ENCODE measurements around the gene KSR2. TPM values are rescaled to one million over a fixed set of nuclear protein-coding genes. Genes with fewer than 3 reads are reported as not detected.
A peak's percentile ranks its signal among the peaks of the same experiment; 100 is the strongest.

KSR2 gene
- total and polyA plus RNA-seq, 10 of the 15 experiments (the other 5 are each of a cell fraction or from before 2014, with no cell fraction given): under 0.01 to 1.5 (median 0.01) TPM; not detected in 3

DNA sequence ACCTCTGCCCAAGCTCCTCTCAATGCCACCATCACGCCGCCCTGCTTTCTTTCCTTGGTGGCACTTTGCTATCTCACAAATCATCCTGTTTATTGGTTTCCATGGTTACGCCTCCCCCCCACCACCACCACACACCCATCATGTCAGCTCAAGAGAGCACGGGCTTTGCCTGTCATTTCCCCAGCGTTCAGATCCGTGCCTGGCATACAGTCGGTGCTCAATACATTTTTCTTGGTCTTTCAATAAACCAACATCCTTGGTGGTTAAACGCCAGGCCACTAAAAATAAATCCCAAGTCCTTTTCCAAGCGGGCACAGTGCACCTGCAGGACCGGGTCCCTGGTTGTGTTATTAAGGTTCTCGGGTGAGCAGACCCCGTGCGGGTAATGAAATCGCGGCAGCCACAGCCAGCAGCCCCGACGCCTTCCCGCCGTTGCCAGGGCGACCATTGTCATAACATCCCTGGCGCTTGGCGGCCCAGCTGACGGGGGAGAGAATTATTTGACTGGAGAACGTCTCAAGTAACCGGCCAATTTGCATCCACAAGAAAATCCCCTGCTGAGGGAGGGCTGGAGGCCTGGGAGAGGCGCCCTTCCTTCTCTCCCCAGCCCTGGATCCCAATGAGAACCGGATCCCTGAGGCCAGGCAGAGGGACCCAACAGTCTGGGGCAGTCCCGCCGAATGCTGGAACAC lies 92.9 kb downstream of the KSR2 start:
- BruUV-seq (replicated peaks): no TSS peak
- CTCF ChIA-PET: interaction anchor here (0.7 to 8.1 kb wide), 22 partner anchors 8 to 625 kb away, joined by 3 to 111 read pairs (median 5); partner anchors contain the start of genes RFC5 and SUDS3
- no peaks in the 10 kb centered on the region for H3K4me1 ChIP-seq (ENCODE audit: control insufficient read depth, insufficient read depth, low read length)
- no peaks in the 10 kb centered on the region for H4K20me1 ChIP-seq (ENCODE audit: control insufficient read depth, insufficient read depth)
- H3K9me3 ChIP-seq (replicated peaks; ENCODE audit: control insufficient read depth, insufficient read depth, low read length): no peaks in the 10 kb centered on the region
- intact Hi-C loops (cut with micrococcal nuclease; ENCODE audit: unreplicated experiment): loop anchor here (1.0 to 10.0 kb wide), 5 partner anchors 141 to 501 kb away; partner anchors contain the start of genes PEBP1, RFC5 and SUDS3
- 13% methylated on average over 29 of the region's 29 CpGs for WGBS (ENCODE audit: insufficient coverage, insufficient replicate concordance, low lambda C conversion rate, missing lambda C conversion rate)
- peak overlapping the region; percentile 34; the same call in 1 of the 2 replicates for H3K4me2 ChIP-seq (ENCODE audit: control insufficient read depth, insufficient read depth)
- DNase-seq (ENCODE audit: low read depth, low spot score) (no peak), ATAC-seq (peak; percentile 79), FAIRE-seq (no peak)
- TF ChIP-seq NFXL1 (IDR thresholded peaks at IDR 0.05; ENCODE audit: borderline replicate concordance): no peak
- no peak for TF ChIP-seq IRF4 (IDR thresholded peaks at IDR 0.05; ENCODE audit: low read depth, low read length)
- TF ChIP-seq TARDBP (IDR thresholded peaks at IDR 0.05; ENCODE audit: borderline replicate concordance): no peak
- TF ChIP-seq SIN3A (IDR thresholded peaks at IDR 0.05; ENCODE audit: low read depth, low read length): 0 out of 2 replicates have a peak, but pooled peaks have one; percentile 73
- TF ChIP-seq, protein P1, sequence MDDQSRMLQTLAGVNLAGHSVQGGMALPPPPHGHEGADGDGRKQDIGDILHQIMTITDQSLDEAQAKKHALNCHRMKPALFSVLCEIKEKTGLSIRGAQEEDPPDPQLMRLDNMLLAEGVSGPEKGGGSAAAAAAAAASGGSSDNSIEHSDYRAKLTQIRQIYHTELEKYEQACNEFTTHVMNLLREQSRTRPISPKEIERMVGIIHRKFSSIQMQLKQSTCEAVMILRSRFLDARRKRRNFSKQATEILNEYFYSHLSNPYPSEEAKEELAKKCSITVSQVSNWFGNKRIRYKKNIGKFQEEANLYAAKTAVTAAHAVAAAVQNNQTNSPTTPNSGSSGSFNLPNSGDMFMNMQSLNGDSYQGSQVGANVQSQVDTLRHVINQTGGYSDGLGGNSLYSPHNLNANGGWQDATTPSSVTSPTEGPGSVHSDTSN (IDR thresholded peaks at IDR 0.05; ENCODE audit: insufficient replicate concordance, low read depth, low read length): peak; percentile 17
- TF ChIP-seq BHLHE40 (IDR thresholded peaks at IDR 0.05; ENCODE audit: borderline replicate concordance in 1 of 2, low read depth in 2 of 2, low read length in 1 of 2): peak in 1 of 2 experiments; percentile 23; a peak in 1 of 4 replicates
- peak; percentile 80 for TF ChIP-seq BMI1 (IDR thresholded peaks at IDR 0.05; ENCODE audit: borderline replicate concordance)
- peak; percentile 50; the same call in 2 of the 3 replicates for TF ChIP-seq POU2F2 (IDR thresholded peaks at IDR 0.05; ENCODE audit: borderline replicate concordance, low read depth, low read length)
- no peak overlapping the region for H3K27ac ChIP-seq (ENCODE audit: control insufficient read depth, insufficient read depth)
- H3K79me2 ChIP-seq (ENCODE audit: control insufficient read depth, insufficient read depth, low read length): no peaks in the 10 kb centered on the region
- in situ Hi-C loops (cut with MboI): loop anchor here (5.0 kb wide), 1 partner anchor 181 kb away; no protein-coding TSS in a partner anchor
- no peaks in the 10 kb centered on the region for H3K36me3 ChIP-seq (ENCODE audit: control insufficient read depth in 2 of 2, insufficient read depth in 2 of 2, low read length in 1 of 2)
- SMC1A ChIA-PET (ENCODE audit: uncharacterized antibody, unreplicated experiment): interaction anchor here (0.7 to 6.1 kb wide), 16 partner anchors 8 to 512 kb away, joined by 3 to 64 read pairs (median 8); partner anchors contain the start of genes PEBP1 and SUDS3
- RAD21 ChIA-PET (ENCODE audit: unreplicated experiment): interaction anchor here (0.8 to 5.4 kb wide), 16 partner anchors 8 to 245 kb away, joined by 3 to 44 read pairs (median 4); partner anchors contain the start of gene RFC5
- H3K4me3 ChIP-seq: no peak overlapping the region
- POLR2A ChIA-PET: no interaction called here
- no peaks in the 10 kb centered on the region for H3K27me3 ChIP-seq (replicated peaks in 1 of 2; ENCODE audit: control insufficient read depth in 2 of 2, insufficient read depth in 2 of 2, low read length in 1 of 2)
- peak overlapping the region; percentile 21; the same call in 1 of the 2 replicates for H2AFZ ChIP-seq (ENCODE audit: control insufficient read depth, low read depth, low read length)
- no peak overlapping the region for H3K9ac ChIP-seq (ENCODE audit: control insufficient read depth, insufficient read depth, low read length)

Measured in GM12878 (cell line).